Transverse colon (tissue), 4 donors: Measurements from ENCODE around the gene ZFX. TPM values are rescaled to one million over a fixed set of nuclear protein-coding genes. Genes with fewer than 3 reads are reported as not detected.

Source experiments
- DNase-seq: peaks from one replicate; pipeline ENCODE4 v3.0.0-alpha.2; 2019
- H3K27ac ChIP-seq, 4 donors: fragments of 200-600 bp; sonication (generic); 2 replicates each; pipeline ENCODE4 v1.5.1; 2016 to 2018; ENCODE audit warnings: inconsistent platforms in 4 of 4
- H3K27me3 ChIP-seq: fragments of 200-600 bp; sonication (generic); 2 replicates; pipeline ENCODE4 v1.5.1; 2017; ENCODE audit warnings: inconsistent platforms
- H3K36me3 ChIP-seq, 4 donors: fragments of 200-600 bp; sonication (generic); 2 replicates each; pipeline ENCODE4 v1.5.1; 2017 to 2019; ENCODE audit warnings: inconsistent platforms in 4 of 4
- H3K4me1 ChIP-seq, 4 donors: fragments of 200-600 bp; sonication (generic); 2 replicates each; pipeline ENCODE4 v1.5.1; 2017 to 2020; ENCODE audit warnings: inconsistent platforms in 4 of 4
- H3K4me3 ChIP-seq, 4 donors: fragments of 200-600 bp; sonication (generic); 1 replicate in 1 of 4; 2 replicates in 3 of 4; pipeline versions ENCODE4 v1.5.1 to v1.6.1; 2017 to 2019; ENCODE audit warnings: inconsistent platforms in 4 of 4
- H3K9me3 ChIP-seq, 2 donors: fragments of 200-600 bp; sonication (generic); 2 replicates each; pipeline ENCODE4 v1.5.1; 2017 to 2019; ENCODE audit warnings: inconsistent platforms in 2 of 2
- EP300 ChIP-seq: sonication (generic); formaldehyde crosslinking; IDR thresholded peaks from one replicate; pipeline ENCODE4 v1.6.1; 2017; ENCODE audit warnings: antibody characterized with exemption, low read depth
- POLR2A ChIP-seq: fragments of 450-650 bp; IDR thresholded peaks from one replicate; pipeline ENCODE4 v1.6.1; 2016; ENCODE audit warnings: antibody characterized with exemption, mild to moderate bottlenecking, moderate library complexity
- POLR2AphosphoS5 ChIP-seq, 3 donors: sonication (generic); formaldehyde crosslinking; IDR thresholded peaks; one replicate each; pipeline ENCODE4 v1.6.1; 2016; ENCODE audit warnings: antibody characterized with exemption in 3 of 3
- WGBS, 2 donors: methylation state at CpG; one replicate each; pipeline ENCODE4 v1.1.5; 2018; ENCODE audit warnings: low coverage in 1 of 2; 5-methylcytosine and 5-hydroxymethylcytosine counted together
- in situ Hi-C, 4 donors: fragments of 200-750 bp; cut with MboI; loops; one replicate each; pipeline versions ENCODE4 v1.15.0 to v1.15.1; 2017; ENCODE audit warnings: low sequenced_read_pairs in 3 of 4, low pct_ligation_motif_present in 1 of 4, low pct_unique_long_range_greater_than_20kb in 1 of 4
- intact Hi-C: fragments of 100-400 bp; cut with DNase I; formaldehyde crosslinking; loops from one replicate; pipeline ENCODE4 v1.15.1; 2023; ENCODE audit warnings: low total_unique reads
- total RNA-seq, 4 donors: library from RNA; depleted of rRNA; stranded (reverse); fragments of >200 nt; gene quantifications; one replicate each; pipeline ENCODE4 v1.1.0, GENCODE V29; 2016
- TF ChIP-seq, protein P1 (sequence below), 5 experiments: fragments of 200-600 bp in 3 of 5; fragments of 450-650 bp in 2 of 5; sonication (generic) in 3 of 5; IDR thresholded peaks; 1 replicate in 2 of 5; 2 replicates in 3 of 5; pipeline ENCODE4 v1.5.1; 2016 to 2017; ENCODE audit warnings: antibody characterized with exemption in 5 of 5, inconsistent platforms in 3 of 5, mild to moderate bottlenecking in 2 of 5, moderate library complexity in 1 of 5

ZFX gene
- total RNA-seq, 4 donors from 2014 or later: 33.7 to 50.5 (median 47.4) TPM

GRCh38 chrX:24196509-24196908 is 47.0 kb downstream of the ZFX start:
- no peaks in the 10 kb centered on the region for H3K36me3 ChIP-seq
- in situ Hi-C loops: no loop called here
- DNase-seq: no peak
- H3K27me3 ChIP-seq: no peaks in the 10 kb centered on the region
- no peaks in the 10 kb centered on the region for H3K9me3 ChIP-seq
- H3K4me3 ChIP-seq: no peak overlapping the region
- no peak overlapping the region for H3K27ac ChIP-seq
- 95% methylated on average over 1 of the region's 1 CpG; no CpG with 5 or more reads in 1 of the 2 donors for WGBS, 2 donors
- intact Hi-C loops: no loop called here
- H3K4me1 ChIP-seq: peaks cover 0 to 2% (median 0%) of the 10 kb centered on the region in 4 donors
- TF ChIP-seq, protein P1, sequence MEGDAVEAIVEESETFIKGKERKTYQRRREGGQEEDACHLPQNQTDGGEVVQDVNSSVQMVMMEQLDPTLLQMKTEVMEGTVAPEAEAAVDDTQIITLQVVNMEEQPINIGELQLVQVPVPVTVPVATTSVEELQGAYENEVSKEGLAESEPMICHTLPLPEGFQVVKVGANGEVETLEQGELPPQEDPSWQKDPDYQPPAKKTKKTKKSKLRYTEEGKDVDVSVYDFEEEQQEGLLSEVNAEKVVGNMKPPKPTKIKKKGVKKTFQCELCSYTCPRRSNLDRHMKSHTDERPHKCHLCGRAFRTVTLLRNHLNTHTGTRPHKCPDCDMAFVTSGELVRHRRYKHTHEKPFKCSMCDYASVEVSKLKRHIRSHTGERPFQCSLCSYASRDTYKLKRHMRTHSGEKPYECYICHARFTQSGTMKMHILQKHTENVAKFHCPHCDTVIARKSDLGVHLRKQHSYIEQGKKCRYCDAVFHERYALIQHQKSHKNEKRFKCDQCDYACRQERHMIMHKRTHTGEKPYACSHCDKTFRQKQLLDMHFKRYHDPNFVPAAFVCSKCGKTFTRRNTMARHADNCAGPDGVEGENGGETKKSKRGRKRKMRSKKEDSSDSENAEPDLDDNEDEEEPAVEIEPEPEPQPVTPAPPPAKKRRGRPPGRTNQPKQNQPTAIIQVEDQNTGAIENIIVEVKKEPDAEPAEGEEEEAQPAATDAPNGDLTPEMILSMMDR (IDR thresholded peaks at IDR 0.05): no peak
- TF ChIP-seq POLR2AphosphoS5 (IDR thresholded peaks at IDR 0.05): no peak

DNA sequence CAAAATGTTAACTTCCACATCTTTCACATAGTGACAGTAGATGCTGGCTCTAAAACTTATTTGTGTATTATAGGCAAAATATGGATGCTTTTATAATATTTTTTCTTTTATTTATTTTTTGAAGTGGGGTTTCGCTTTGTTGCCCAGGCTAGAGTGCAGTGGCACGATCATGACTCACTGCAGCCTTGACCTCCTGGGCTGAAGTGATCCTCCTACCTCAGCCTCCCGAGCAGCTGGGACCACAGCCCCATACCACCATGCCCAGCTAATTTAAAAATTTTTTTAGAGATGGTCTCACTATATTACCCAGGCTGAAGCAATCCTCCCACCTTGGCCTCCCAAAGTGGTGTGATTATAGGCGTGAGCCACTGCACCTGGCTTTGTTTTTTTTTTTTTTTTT is 48.6 kb downstream of the ZFX start:
- H3K4me3 ChIP-seq: no peak overlapping the region
- no peaks in the 10 kb centered on the region for H3K36me3 ChIP-seq
- H3K27me3 ChIP-seq: no peaks in the 10 kb centered on the region
- DNase-seq: no peak
- H3K9me3 ChIP-seq: no peaks in the 10 kb centered on the region
- intact Hi-C loops (no loop called here), in situ Hi-C loops (no loop called here)
- TF ChIP-seq POLR2AphosphoS5 (IDR thresholded peaks at IDR 0.05): no peak
- TF ChIP-seq, protein P1 (IDR thresholded peaks at IDR 0.05): no peak
- no peak for TF ChIP-seq POLR2A
- TF ChIP-seq EP300: no peak
- WGBS, 2 donors: 95 to 100% methylated on average over 1 to 4 of the region's 4 CpGs
- peaks cover 0 to 2% (median 0%) of the 10 kb centered on the region in 4 donors for H3K4me1 ChIP-seq
- no peak overlapping the region for H3K27ac ChIP-seq

- Histone ChIP-seq H3K27ac (no peak overlapping the region), H3K27me3 (no peaks in the 10 kb centered on the region), H3K4me3 (no peak overlapping the region), H3K9me3 (no peaks in the 10 kb centered on the region), H3K4me1 (peaks cover 0 to 2% (median 0%) of the 10 kb centered on the region in 4 donors), H3K36me3 (no peaks in the 10 kb centered on the region)
- 80 to 86% methylated on average over 2 of the region's 2 CpGs for WGBS, 2 donors
- intact Hi-C loops (no loop called here), in situ Hi-C loops (no loop called here)
- TF ChIP-seq EP300: no peak
- no peak for TF ChIP-seq POLR2AphosphoS5 (IDR thresholded peaks at IDR 0.05)
- TF ChIP-seq POLR2A: no peak
- TF ChIP-seq, protein P1 (IDR thresholded peaks at IDR 0.05): no peak
- DNase-seq: no peak
Observed at GRCh38 chrX:24200133-24200532, 50.6 kb downstream of the ZFX start.

DNA sequence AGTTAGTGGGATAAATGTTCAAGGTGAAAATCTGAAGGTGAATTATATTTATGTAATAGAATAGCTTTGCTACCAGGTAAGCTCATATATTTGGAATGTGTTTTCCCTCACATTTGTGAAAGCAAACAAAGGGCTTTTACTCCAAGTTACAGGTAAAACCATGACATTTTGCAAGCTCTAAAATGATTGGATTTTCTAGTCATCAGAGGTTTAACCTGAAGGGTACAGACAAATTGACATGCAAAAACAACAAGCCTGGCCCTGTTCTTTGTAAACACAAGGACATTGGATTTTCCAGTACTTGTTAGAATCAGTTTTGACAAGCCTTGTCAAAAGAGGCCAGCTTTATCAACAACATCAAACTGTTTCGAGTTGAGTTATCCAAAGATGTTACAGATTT is 51.7 kb downstream of the ZFX start:
- DNase-seq: no peak
- no peaks in the 10 kb centered on the region for H3K27me3 ChIP-seq
- H3K4me3 ChIP-seq: no peak overlapping the region
- no peaks in the 10 kb centered on the region for H3K9me3 ChIP-seq
- H3K36me3 ChIP-seq: no peaks in the 10 kb centered on the region
- intact Hi-C loops: no loop called here
- 83 to 90% methylated on average over 1 of the region's 1 CpG for WGBS, 2 donors
- no peak overlapping the region for H3K27ac ChIP-seq
- peaks cover 0 to 2% (median 0%) of the 10 kb centered on the region in 4 donors for H3K4me1 ChIP-seq
- in situ Hi-C loops: no loop called here
- TF ChIP-seq, protein P1 (IDR thresholded peaks at IDR 0.05): no peak
- TF ChIP-seq POLR2A (no peak), EP300 (no peak), POLR2AphosphoS5 (IDR thresholded peaks at IDR 0.05) (no peak)
